ENCODE measurements around the gene IPCEF1.

The IPCEF1 gene

DNA sequence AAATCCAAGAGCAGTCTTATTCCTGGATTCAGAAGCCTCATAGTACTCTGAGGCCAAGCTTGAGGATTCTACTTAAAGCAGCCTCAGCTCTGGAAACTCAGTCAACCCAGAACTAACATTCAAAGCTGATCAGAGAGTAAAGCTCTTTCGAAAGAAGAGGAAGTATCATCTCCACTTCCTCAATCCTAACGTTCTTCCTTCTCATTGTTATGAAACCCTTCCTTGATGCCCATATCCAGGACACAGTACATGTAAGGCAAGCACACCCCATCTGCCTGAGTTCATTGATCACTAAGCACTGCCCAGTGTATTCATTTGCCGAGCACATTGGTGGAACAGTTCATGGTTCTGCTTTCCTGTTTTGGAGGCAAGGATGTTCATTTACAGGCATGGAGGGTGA is at the start of gene IPCEF1:
TSS of gene IPCEF1 (minus strand) at position 114 of the 400 bp plus-strand sequence. CDS start 90,856 bp downstream, outside the sequence.
- DNase-seq = peak; percentile 96

- no peak for DNase-seq
Observed at GRCh38 chr6:154406301-154406700, 49.7 kb upstream of the IPCEF1 start.

DNA sequence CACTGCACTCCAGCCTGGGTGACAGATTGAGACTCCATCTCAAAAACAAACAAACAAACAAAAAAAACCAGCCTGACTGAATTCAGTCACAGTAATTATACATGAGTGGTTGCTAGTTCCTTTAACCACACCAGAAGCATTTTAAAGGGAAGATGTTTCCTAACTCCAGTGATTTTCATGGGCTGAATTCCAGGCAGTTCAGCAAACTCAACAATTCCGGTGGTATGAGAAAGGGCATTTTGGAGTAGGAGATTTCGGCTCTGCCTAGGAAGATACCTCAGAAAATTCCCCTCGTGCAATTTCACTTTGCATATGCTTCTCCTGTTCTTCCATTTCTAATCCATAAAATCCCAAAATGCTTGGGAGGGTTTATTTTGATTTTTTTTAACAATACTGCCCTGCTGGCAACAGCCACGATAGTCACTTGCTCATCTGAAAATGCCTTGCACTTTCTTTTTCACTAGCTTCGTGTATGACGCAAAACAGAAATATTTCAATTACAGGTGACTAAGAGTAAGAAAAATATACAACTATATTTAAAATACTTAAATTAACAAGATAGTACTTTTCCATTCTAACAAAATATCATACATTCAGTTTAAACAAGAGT is 48.3 kb upstream of the IPCEF1 start:
- no peak for DNase-seq

- peak; percentile 0 for DNase-seq
Observed at GRCh38 chr6:154403788-154404187, 47.2 kb upstream of the IPCEF1 start.

- no peak for DNase-seq
Observed at GRCh38 chr6:154402081-154402780, 45.6 kb upstream of the IPCEF1 start.

DNA sequence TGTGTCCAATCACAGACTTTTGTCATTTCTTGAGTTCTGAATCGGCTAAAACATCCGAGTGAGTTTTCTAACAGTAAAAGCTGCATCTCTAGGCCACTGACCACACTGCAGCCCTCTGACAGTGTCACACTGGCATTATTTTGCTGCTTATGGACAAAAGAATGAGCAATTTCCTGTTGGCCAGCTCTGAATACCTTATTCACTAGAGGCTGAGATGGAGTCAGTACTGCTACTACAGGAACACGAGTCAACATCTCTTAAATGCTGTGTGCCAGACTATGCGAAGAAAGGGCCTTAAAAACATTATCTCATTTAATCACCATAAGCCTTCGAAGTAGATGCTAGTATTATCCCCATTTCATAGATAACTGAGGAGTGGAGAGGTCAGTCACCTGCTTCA is 42.5 kb upstream of the IPCEF1 start:
- DNase-seq = no peak

GRCh38 chr6:154397491-154398195 is 41.0 kb upstream of the IPCEF1 start:
- DNase-seq = no peak

GRCh38 chr6:154395878-154396277 is 39.3 kb upstream of the IPCEF1 start:
- no peak for DNase-seq

GRCh38 chr6:154395316-154395715 is 38.7 kb upstream of the IPCEF1 start:
- DNase-seq = no peak

GRCh38 chr6:154394571-154394970 is 38.0 kb upstream of the IPCEF1 start:
- no peak for DNase-seq

DNA sequence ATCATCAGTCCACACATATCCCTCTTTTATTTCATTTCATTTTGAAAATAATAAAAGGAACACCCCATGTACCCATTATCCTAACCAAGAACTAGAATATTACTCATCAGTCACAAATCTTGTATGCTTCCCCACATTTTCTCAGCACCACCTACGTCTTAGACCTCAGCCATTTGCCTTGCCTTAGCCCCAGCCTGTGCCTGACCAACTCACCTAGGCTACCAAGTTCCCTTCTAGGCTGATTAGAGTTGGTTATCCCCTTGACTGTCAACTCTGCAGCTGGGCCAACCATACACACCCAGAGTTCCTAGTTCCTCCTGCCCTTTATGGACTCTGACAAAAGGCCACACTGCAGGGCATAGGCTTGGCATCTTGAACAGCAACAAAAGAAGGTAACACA is 33.4 kb upstream of the IPCEF1 start:
- no peak for DNase-seq

GRCh38 chr6:154388803-154389202 is 32.2 kb upstream of the IPCEF1 start:
- no peak for DNase-seq

DNA sequence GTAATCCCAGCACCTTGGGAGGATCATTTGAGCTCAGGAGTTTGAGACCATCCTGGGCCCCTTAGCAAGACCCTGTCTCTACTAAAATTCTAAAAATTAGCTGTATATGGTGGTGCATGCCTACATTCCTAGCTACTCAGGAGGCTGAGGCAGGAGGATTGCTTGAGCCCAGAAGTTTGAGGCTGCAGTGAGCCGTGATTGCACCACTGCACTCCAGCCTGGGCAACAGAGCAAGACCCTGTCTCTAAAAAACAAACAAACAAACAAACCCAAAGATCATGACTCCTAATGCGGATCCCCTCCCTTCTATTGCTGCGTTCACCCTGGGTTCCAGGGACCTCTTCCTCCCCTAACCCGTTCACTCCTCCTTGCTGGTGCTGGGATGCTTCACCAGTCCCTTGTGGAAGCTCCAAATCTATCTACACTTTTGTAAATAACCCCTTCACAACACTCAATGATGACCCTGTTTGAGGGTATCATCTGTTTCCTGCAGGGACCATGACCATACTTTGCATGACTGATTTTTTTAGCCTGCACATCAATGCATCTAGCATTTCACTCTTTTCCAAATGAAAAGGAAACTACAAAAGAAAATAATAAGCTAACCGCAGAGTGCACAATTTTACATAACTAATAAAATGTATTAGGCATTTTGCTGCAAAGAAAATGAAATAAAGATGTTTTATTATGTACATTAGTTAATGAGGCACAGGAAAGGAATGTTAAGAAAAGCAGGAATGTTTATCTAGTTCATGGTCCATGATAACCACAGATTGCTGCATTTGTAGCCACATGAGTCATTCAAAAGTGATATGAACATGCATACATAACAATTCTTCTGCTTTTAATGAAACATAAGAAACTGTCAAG is 30.5 kb upstream of the IPCEF1 start:
- no peak for DNase-seq

GRCh38 chr6:154384191-154384590 is 27.6 kb upstream of the IPCEF1 start:
- DNase-seq = no peak

GRCh38 chr6:154383273-154383672 is 26.7 kb upstream of the IPCEF1 start:
- no peak for DNase-seq

DNA sequence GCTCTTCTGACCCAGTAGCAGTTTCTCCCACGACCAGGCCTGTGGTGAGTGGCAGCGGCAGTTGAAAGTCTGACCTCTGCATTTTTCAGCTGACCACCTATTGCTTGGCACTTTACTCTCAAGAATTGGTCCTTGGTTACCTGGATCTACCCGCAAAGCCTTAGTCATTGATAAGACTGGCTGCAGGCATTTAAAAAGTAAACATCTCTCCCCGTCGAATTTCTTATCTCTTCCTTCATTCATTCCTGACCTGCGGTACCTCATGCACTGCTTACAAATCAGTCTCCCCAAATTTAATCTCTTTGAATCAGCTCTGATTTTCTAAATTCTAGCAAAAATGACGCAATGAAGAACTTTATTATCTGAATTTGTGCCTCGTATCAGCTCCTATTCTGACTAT is 26.1 kb upstream of the IPCEF1 start:
- no peak for DNase-seq

GRCh38 chr6:154381548-154381947 is 24.9 kb upstream of the IPCEF1 start:
- DNase-seq = no peak

DNA sequence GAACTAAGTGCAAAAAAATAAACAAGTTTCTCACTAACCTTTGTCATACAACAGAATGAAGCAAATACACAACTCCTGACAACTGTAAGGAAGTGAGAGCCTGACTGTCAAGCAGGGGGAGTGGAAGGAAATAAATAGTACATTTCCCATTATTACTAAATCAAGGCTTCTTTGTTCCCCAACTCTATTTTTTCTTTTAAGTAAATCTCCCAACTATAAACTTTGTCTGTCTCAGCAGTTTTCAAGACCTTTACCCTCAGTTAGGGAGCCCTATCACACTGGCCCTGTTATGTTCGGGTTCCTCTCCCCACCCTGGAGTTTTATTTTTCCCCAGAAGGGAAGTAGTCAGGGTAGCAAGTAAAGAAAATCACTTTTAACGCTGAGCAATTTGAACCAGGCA is 24.1 kb upstream of the IPCEF1 start:
- no peak for DNase-seq

DNA sequence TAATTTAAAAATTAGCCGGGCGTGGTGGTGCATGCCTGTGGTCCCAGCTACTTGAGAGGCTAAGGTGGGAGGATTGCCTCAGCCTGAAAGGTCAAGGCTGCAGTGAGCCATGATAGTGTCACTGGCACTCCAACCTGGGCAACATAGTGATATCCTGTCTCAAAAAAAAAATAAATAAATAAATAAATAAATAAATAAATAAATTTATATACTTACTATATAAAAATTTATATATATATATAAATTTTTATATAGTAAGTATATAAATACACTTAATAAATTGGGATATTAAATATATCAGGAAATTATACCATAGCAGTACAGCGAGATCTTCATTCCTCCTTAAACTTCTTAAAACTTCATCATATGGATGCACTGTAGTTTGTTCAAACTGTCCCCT is 23.0 kb upstream of the IPCEF1 start:
- DNase-seq = no peak

GRCh38 chr6:154378518-154378917 is 21.9 kb upstream of the IPCEF1 start:
- no peak for DNase-seq

DNA sequence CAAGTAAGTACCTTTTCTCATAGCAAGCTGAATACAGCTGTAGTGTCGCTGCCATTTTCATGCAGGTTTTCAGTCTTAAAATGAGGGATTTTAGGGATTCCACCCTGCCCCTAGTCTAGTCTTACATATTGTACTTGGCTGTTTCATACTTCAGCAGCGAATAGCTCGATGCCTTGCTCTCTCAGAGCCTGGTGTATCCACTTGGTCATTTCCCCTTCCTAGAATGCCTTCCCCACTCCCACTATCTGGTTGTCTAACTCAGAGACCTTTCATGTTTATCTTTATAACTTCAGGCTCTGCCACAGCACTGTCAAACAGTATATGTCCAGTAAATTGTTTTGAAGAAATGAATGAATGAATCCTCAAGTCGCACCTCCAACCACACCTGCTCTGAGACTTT is 21.1 kb upstream of the IPCEF1 start:
- DNase-seq = no peak

- DNase-seq = no peak
Observed at GRCh38 chr6:154373971-154374370, 17.4 kb upstream of the IPCEF1 start.

DNA sequence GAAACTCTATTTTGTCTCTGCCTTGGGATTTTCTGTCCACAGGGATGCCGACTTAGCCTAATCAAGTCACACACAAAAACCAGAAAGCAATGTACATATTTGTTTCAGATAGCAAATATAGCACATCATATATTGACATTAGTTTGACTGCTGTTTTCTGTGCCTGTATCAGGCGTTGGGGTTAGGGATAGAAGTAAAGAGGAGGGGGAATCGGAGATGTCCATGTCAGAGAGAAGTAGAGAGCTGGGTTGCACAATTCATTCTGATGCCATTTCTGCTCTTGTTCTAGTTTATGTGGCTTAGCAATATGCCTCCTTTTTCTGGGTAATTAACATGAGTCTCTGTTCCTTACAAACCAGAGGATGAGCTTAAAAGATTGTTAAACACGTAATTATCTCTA is 14.7 kb upstream of the IPCEF1 start:
- DNase-seq = peak; percentile 53
